ENCODE results near the gene ANAPC4. TPM values are rescaled to one million over a fixed set of nuclear protein-coding genes. Genes with fewer than 3 reads are reported as not detected.

The ANAPC4 gene
- total and polyA plus RNA-seq, 8 donors: 9.0 to 39.9 (median 14.4) TPM

GRCh38 chr4:25420931-25421330 is 43.9 kb downstream of the ANAPC4 start:
- H3K36me3 ChIP-seq: peaks cover 0 to 23% (median 0%) of the 10 kb centered on the region in 3 donors
- no peak overlapping the region for H3K4me3 ChIP-seq
- FAIRE-seq (no peak), ATAC-seq (no peak), DNase-seq (no peak)
- intact Hi-C loops (cut with DNase I): no loop called here
- H3K27ac ChIP-seq: no peak overlapping the region
- H3K9me3 ChIP-seq: no peaks in the 10 kb centered on the region
- WGBS, 2 donors: 97 to 100% methylated on average over 1 of the region's 1 CpG
- H3K27me3 ChIP-seq: no peaks in the 10 kb centered on the region
- TF ChIP-seq CTCF (IDR thresholded peaks at IDR 0.05): no peak
- no peaks in the 10 kb centered on the region for H3K4me1 ChIP-seq

- TF ChIP-seq CTCF (IDR thresholded peaks at IDR 0.05): no peak
- Histone ChIP-seq H3K9me3 (no peaks in the 10 kb centered on the region), H3K36me3 (peaks cover 0 to 16% (median 0%) of the 10 kb centered on the region in 3 donors), H3K4me3 (no peak overlapping the region), H3K27ac (no peak overlapping the region), H3K27me3 (no peaks in the 10 kb centered on the region), H3K4me1 (no peaks in the 10 kb centered on the region)
- 63 to 68% methylated on average over 5 of the region's 5 CpGs for WGBS, 2 donors
- DNase-seq (no peak), ATAC-seq (peak in 2 of 4 donors; percentile 30 to 36), FAIRE-seq (no peak)
- intact Hi-C loops (cut with DNase I): no loop called here
These were observed 44.9 kb downstream of the ANAPC4 start for GRCh38 chr4:25421816-25422525.

GRCh38 chr4:25423548-25423947 is 46.5 kb downstream of the ANAPC4 start:
- ATAC-seq (no peak), DNase-seq (no peak), FAIRE-seq (no peak)
- Histone ChIP-seq H3K27ac (no peak overlapping the region), H3K27me3 (no peaks in the 10 kb centered on the region), H3K4me1 (no peaks in the 10 kb centered on the region), H3K36me3 (peaks cover 0 to 2% (median 0%) of the 10 kb centered on the region in 3 donors), H3K4me3 (no peak overlapping the region), H3K9me3 (no peaks in the 10 kb centered on the region)
- intact Hi-C loops (cut with DNase I): no loop called here
- 90 to 100% methylated on average over 1 of the region's 1 CpG for WGBS, 2 donors
- no peak for TF ChIP-seq CTCF (IDR thresholded peaks at IDR 0.05)

- Histone ChIP-seq H3K27me3 (no peaks in the 10 kb centered on the region), H3K4me3 (no peak overlapping the region), H3K27ac (no peak overlapping the region), H3K4me1 (no peaks in the 10 kb centered on the region), H3K9me3 (no peaks in the 10 kb centered on the region), H3K36me3 (no peaks in the 10 kb centered on the region)
- WGBS, 2 donors: 81 to 84% methylated on average over 9 of the region's 9 CpGs
- ATAC-seq: no peak
- no peak for TF ChIP-seq CTCF (IDR thresholded peaks at IDR 0.05)
- DNase-seq: no peak
- no peak for FAIRE-seq
- intact Hi-C loops (cut with DNase I): no loop called here
These were observed 47.6 kb downstream of the ANAPC4 start for GRCh38 chr4:25424539-25425228.

GRCh38 chr4:25425361-25425760 is 48.3 kb downstream of the ANAPC4 start:
- no peak for ATAC-seq
- DNase-seq: no peak
- no peaks in the 10 kb centered on the region for H3K27me3 ChIP-seq
- H3K27ac ChIP-seq: no peak overlapping the region
- intact Hi-C loops (cut with DNase I): no loop called here
- no peaks in the 10 kb centered on the region for H3K36me3 ChIP-seq
- H3K9me3 ChIP-seq: no peaks in the 10 kb centered on the region
- no peak for TF ChIP-seq CTCF (IDR thresholded peaks at IDR 0.05)
- H3K4me1 ChIP-seq: no peaks in the 10 kb centered on the region
- H3K4me3 ChIP-seq: no peak overlapping the region
- no peak for FAIRE-seq
- WGBS, 2 donors: 48 to 51% methylated on average over 4 of the region's 4 CpGs

All from pancreas (tissue), 10 donors.